Measurements from ENCODE around the gene GALNTL6. TPM values are rescaled to one million over a fixed set of nuclear protein-coding genes. Genes with fewer than 3 reads are reported as not detected.

GALNTL6 gene
- total and polyA plus RNA-seq, 2 of the 4 experiments (the other 2 are of a cell fraction) = under 0.01 TPM; not detected in 1

- POLR2A ChIA-PET (ENCODE audit: unreplicated experiment) = no interaction called here
- Histone ChIP-seq H2BK20ac (ENCODE audit: low read depth, low read length) (no peak overlapping the region), H2BK5ac (ENCODE audit: low read depth, low read length, poor library complexity, severe bottlenecking) (no peak overlapping the region), H4K91ac (ENCODE audit: insufficient read depth, low read depth, low read length) (no peak overlapping the region), H3K79me1 (ENCODE audit: low read depth in 1 of 2, low read length in 2 of 2) (no peaks in the 10 kb centered on the region), H3K4ac (ENCODE audit: low read depth, low read length) (no peak overlapping the region), H2BK120ac (ENCODE audit: low read depth, low read length) (no peak overlapping the region), H3K23ac (ENCODE audit: low read depth, low read length) (no peak overlapping the region), H3K4me3 (ENCODE audit: insufficient read depth, low read depth, low read length) (no peak overlapping the region), H4K8ac (ENCODE audit: low read depth in 2 of 2, low read length in 2 of 2) (no peak overlapping the region), H4K20me1 (ENCODE audit: insufficient read depth, low read length) (no peaks in the 10 kb centered on the region), H3K4me2 (ENCODE audit: low read depth, low read length) (no peak overlapping the region), H2AK5ac (ENCODE audit: low read depth, low read length) (no peak overlapping the region), H3K56ac (ENCODE audit: extremely low read depth, insufficient read depth, low read length) (no peak overlapping the region), H3K4me1 (ENCODE audit: control insufficient read depth, insufficient read depth, low read length) (no peaks in the 10 kb centered on the region), H3K9me3 (ENCODE audit: control insufficient read depth, insufficient read depth, low read length) (no peaks in the 10 kb centered on the region), H3K9me1 (ENCODE audit: insufficient read depth, low read length) (no peaks in the 10 kb centered on the region), H2AFZ (replicated peaks; ENCODE audit: low read length, poor library complexity) (no peak overlapping the region), H4K5ac (ENCODE audit: low read depth, low read length) (no peak overlapping the region), H3K14ac (replicated peaks; ENCODE audit: low read depth, low read length) (no peak overlapping the region), H3K27ac (ENCODE audit: insufficient read depth, low read length) (no peak overlapping the region), H2BK15ac (ENCODE audit: low read depth, low read length) (no peak overlapping the region), H3K18ac (ENCODE audit: low read depth, low read length) (no peak overlapping the region), H3K27me3 (ENCODE audit: control insufficient read depth, insufficient read depth, low read length) (peaks cover 10% of the 10 kb centered on the region), H2AK9ac (replicated peaks; ENCODE audit: low read depth, low read length, poor library complexity) (no peak overlapping the region), H3K9ac (ENCODE audit: low read depth, low read length) (no peak overlapping the region), H3K36me3 (ENCODE audit: control insufficient read depth, insufficient read depth, low read length) (no peaks in the 10 kb centered on the region)
- dilution Hi-C loops (cut with HindIII; ENCODE audit: low sequenced_read_pairs, unreplicated experiment) (no loop called here), in situ Hi-C loops (cut with MboI; ENCODE audit: low sequenced_read_pairs) (no loop called here), intact Hi-C loops (cut with micrococcal nuclease) (no loop called here)
- ATAC-seq (ENCODE audit: low read depth) (no peak), DNase-seq (no peak)
- TF ChIP-seq POLR2A (IDR thresholded peaks at IDR 0.05; ENCODE audit: low read depth, low read length) (no peak), CHD1 (IDR thresholded peaks at IDR 0.05; ENCODE audit: low read depth, low read length) (no peak), NFE2L2 (IDR thresholded peaks at IDR 0.05; ENCODE audit: low read depth, low read length) (no peak), RFX5 (IDR thresholded peaks at IDR 0.05; ENCODE audit: low read depth, low read length) (no peak), FOS (IDR thresholded peaks at IDR 0.05; ENCODE audit: low read depth, low read length) (no peak), RAD21 (IDR thresholded peaks at IDR 0.05; ENCODE audit: low read length) (no peak), MAFK (IDR thresholded peaks at IDR 0.05; ENCODE audit: low read depth, low read length) (no peak), BHLHE40 (IDR thresholded peaks at IDR 0.05; ENCODE audit: low read depth, low read length) (no peak), MAZ (IDR thresholded peaks at IDR 0.05; ENCODE audit: borderline replicate concordance, low read depth, low read length) (no peak), MXI1 (IDR thresholded peaks at IDR 0.05; ENCODE audit: borderline replicate concordance, low read depth, low read length) (no peak), USF2 (IDR thresholded peaks at IDR 0.05; ENCODE audit: low read depth, low read length) (no peak), CEBPB (IDR thresholded peaks at IDR 0.05; ENCODE audit: low read depth, low read length) (no peak), SMC3 (IDR thresholded peaks at IDR 0.05; ENCODE audit: low read depth, low read length) (no peak), RCOR1 (IDR thresholded peaks at IDR 0.05; ENCODE audit: insufficient replicate concordance, low read length) (no peak)
- TF ChIP-seq, protein P1, sequence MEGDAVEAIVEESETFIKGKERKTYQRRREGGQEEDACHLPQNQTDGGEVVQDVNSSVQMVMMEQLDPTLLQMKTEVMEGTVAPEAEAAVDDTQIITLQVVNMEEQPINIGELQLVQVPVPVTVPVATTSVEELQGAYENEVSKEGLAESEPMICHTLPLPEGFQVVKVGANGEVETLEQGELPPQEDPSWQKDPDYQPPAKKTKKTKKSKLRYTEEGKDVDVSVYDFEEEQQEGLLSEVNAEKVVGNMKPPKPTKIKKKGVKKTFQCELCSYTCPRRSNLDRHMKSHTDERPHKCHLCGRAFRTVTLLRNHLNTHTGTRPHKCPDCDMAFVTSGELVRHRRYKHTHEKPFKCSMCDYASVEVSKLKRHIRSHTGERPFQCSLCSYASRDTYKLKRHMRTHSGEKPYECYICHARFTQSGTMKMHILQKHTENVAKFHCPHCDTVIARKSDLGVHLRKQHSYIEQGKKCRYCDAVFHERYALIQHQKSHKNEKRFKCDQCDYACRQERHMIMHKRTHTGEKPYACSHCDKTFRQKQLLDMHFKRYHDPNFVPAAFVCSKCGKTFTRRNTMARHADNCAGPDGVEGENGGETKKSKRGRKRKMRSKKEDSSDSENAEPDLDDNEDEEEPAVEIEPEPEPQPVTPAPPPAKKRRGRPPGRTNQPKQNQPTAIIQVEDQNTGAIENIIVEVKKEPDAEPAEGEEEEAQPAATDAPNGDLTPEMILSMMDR (conservative IDR thresholded peaks at IDR 0.05; ENCODE audit: low read depth, low read length) = no peak
- TF ChIP-seq, protein P2, sequence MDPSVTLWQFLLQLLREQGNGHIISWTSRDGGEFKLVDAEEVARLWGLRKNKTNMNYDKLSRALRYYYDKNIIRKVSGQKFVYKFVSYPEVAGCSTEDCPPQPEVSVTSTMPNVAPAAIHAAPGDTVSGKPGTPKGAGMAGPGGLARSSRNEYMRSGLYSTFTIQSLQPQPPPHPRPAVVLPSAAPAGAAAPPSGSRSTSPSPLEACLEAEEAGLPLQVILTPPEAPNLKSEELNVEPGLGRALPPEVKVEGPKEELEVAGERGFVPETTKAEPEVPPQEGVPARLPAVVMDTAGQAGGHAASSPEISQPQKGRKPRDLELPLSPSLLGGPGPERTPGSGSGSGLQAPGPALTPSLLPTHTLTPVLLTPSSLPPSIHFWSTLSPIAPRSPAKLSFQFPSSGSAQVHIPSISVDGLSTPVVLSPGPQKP (IDR thresholded peaks at IDR 0.05; ENCODE audit: borderline replicate concordance, low read depth, low read length) = no peak
- WGBS, 2 experiments (ENCODE audit: extremely low coverage in 2 of 2, insufficient read length in 1 of 2) = no CpG with 5 or more reads among the region's 6 CpGs
- CTCF ChIA-PET = interaction anchor here (0.6 kb wide), 1 partner anchor 43 kb away, joined by 3 read pairs; no protein-coding TSS in a partner anchor
- no TSS peak for BruUV-seq (replicated peaks)
These were observed 1225.1 kb downstream of the GALNTL6 start for GRCh38 chr4:173038192-173038896.
